Neuronal stem cell (in vitro differentiated cells): Measurements from ENCODE around the gene ABCB9.

Experiments used
- DNase-seq: peaks from one replicate; pipeline ENCODE4 v3.0.0-alpha.2; 2013; ENCODE audit warnings: low spot score
- H2AFZ ChIP-seq: one replicate; pipeline ENCODE4 v1.6.1; 2013; ENCODE audit warnings: mild to moderate bottlenecking, low read length, inconsistent platforms
- H2AK5ac ChIP-seq: 2 replicates; pipeline ENCODE4 v1.6.1; 2013; ENCODE audit warnings: low read depth, mild to moderate bottlenecking, inconsistent platforms, low read length, moderate library complexity, mixed read lengths
- H2BK120ac ChIP-seq: 2 replicates; pipeline ENCODE4 v1.6.1; 2013; ENCODE audit warnings: low read depth, mild to moderate bottlenecking, inconsistent platforms, low read length, moderate library complexity, mixed read lengths
- H2BK12ac ChIP-seq: one replicate; pipeline ENCODE4 v1.6.1; 2013; ENCODE audit warnings: low read length, inconsistent platforms
- H2BK15ac ChIP-seq: 2 replicates; pipeline ENCODE4 v1.6.1; 2013; ENCODE audit warnings: mild to moderate bottlenecking, low read length, inconsistent platforms, mixed read lengths
- H2BK5ac ChIP-seq: one replicate; pipeline ENCODE4 v1.6.1; 2013; ENCODE audit warnings: inconsistent platforms, mild to moderate bottlenecking, low read length, moderate library complexity
- H3K14ac ChIP-seq: one replicate; pipeline ENCODE4 v1.6.1; 2013; ENCODE audit warnings: low read length, inconsistent platforms
- H3K18ac ChIP-seq: 2 replicates; pipeline ENCODE4 v1.6.1; 2013; ENCODE audit warnings: low read length, inconsistent platforms
- H3K23ac ChIP-seq: 2 replicates; pipeline ENCODE4 v1.6.1; 2013; ENCODE audit warnings: low read depth, mild to moderate bottlenecking, mixed read lengths, low read length, inconsistent platforms; ENCODE audit not compliant: poor library complexity
- H3K27ac ChIP-seq: replicated peaks from 3 replicates; pipeline ENCODE4 v1.5.1; 2013; ENCODE audit warnings: low read length, inconsistent platforms
- H3K27me3 ChIP-seq, 3 experiments: 2 replicates each; pipeline ENCODE4 v1.6.1; 2013; ENCODE audit warnings: low read length in 3 of 3, mild to moderate bottlenecking in 2 of 3, inconsistent platforms in 1 of 3, low read depth in 1 of 3, mixed read lengths in 1 of 3, moderate library complexity in 1 of 3; ENCODE audit not compliant: control insufficient read depth in 3 of 3, insufficient read depth in 3 of 3
- H3K36me3 ChIP-seq, 2 donors: replicated peaks in 1 of 2; 2 replicates each; pipeline ENCODE4 v1.6.1; 2013; ENCODE audit warnings: low read length in 2 of 2; ENCODE audit not compliant: control insufficient read depth in 2 of 2, insufficient read depth in 2 of 2
- H3K4ac ChIP-seq: 2 replicates; pipeline ENCODE4 v1.6.1; 2013; ENCODE audit warnings: inconsistent platforms, mild to moderate bottlenecking, low read length, moderate library complexity
- H3K4me1 ChIP-seq, 2 donors: 1 replicate in 1 of 2; 2 replicates in 1 of 2; pipeline ENCODE4 v1.6.1; 2013; ENCODE audit warnings: low read length in 2 of 2, low read depth in 1 of 2; ENCODE audit not compliant: control insufficient read depth in 2 of 2, insufficient read depth in 1 of 2
- H3K4me2 ChIP-seq: one replicate; pipeline ENCODE4 v1.6.1; 2013; ENCODE audit warnings: mild to moderate bottlenecking, low read length, inconsistent platforms; ENCODE audit not compliant: insufficient read depth, poor library complexity, severe bottlenecking
- H3K4me3 ChIP-seq, 2 donors: 2 replicates each; pipeline ENCODE4 v1.5.1; 2013; ENCODE audit warnings: low read length in 2 of 2, mild to moderate bottlenecking in 2 of 2, inconsistent platforms in 1 of 2, moderate library complexity in 1 of 2
- H3K79me1 ChIP-seq: one replicate; pipeline ENCODE4 v1.6.1; 2013; ENCODE audit warnings: low read depth, mild to moderate bottlenecking, inconsistent platforms, low read length, moderate library complexity
- H3K9ac ChIP-seq: one replicate; pipeline ENCODE4 v1.6.1; 2013; ENCODE audit warnings: mild to moderate bottlenecking, low read depth, low read length, inconsistent platforms; ENCODE audit not compliant: poor library complexity
- H3K9me3 ChIP-seq, 2 donors: replicated peaks in 1 of 2; 2 replicates each; pipeline versions ENCODE3 to v1.6.1; 2013; ENCODE audit warnings: low read length in 2 of 2, mild to moderate bottlenecking in 2 of 2, inconsistent platforms in 1 of 2, low read depth in 1 of 2, mixed read lengths in 1 of 2, moderate library complexity in 1 of 2; ENCODE audit not compliant: control insufficient read depth in 2 of 2, insufficient read depth in 1 of 2
- H4K8ac ChIP-seq: one replicate; pipeline ENCODE4 v1.6.1; 2013; ENCODE audit warnings: low read depth, mild to moderate bottlenecking, inconsistent platforms, low read length, moderate library complexity
- H4K91ac ChIP-seq: one replicate; pipeline ENCODE4 v1.6.1; 2013; ENCODE audit warnings: low read length, low read depth, mild to moderate bottlenecking, inconsistent platforms; ENCODE audit not compliant: poor library complexity
- WGBS, 2 donors: extraction: QIAGEN DNeasy Blood & Tissue Kit; methylation state at CpG; one replicate each; pipeline ENCODE4 v1.1.7; 2013; ENCODE audit warnings: missing lambda C conversion rate in 2 of 2, mixed read lengths in 1 of 2; ENCODE audit not compliant: insufficient read length in 2 of 2, insufficient replicate concordance in 1 of 2; ENCODE audit errors: extremely low coverage in 2 of 2; 5-methylcytosine and 5-hydroxymethylcytosine counted together

ABCB9 gene

DNA sequence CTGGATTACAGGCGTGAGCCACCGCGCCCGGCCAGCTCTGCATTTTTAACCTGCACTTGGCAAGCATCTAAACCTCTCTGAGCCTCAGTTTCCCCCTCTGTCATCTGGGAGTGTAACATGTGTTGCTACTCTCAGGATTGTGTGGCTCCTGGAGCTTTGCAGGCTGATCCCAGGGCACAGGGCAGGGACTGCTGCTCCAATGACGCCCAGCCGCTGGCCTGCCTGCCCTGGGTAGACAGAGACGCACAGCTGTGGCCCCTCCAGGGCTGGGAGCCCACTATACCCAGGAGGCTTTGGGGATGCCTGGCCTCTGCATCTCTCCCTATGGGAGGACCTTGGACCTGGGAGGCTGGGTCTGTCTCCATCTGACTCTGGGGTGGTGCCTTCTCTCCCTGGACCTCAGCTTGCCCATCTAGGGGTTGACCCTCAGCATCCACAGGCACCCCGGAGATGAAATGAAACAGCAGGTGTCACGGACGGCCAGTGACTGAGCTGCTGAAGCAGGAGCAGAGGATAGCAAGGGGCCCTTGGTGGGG, 27.9 kb upstream of the ABCB9 start:
- Histone ChIP-seq H3K23ac (no peak overlapping the region), H3K4me2 (no peak overlapping the region), H3K27me3 (no peaks in the 10 kb centered on the region), H2AK5ac (no peak overlapping the region), H3K79me1 (peaks cover 2% of the 10 kb centered on the region), H3K18ac (no peak overlapping the region), H2BK12ac (no peak overlapping the region), H3K14ac (peak overlapping the region; percentile 31), H2AFZ (no peak overlapping the region), H3K9ac (no peak overlapping the region), H3K27ac (no peak overlapping the region), H3K36me3 (peaks cover 0 to 6% of the 10 kb centered on the region in 2 donors), H3K4me3 (no peak overlapping the region), H4K8ac (no peak overlapping the region), H2BK5ac (no peak overlapping the region), H4K91ac (no peak overlapping the region), H3K4ac (no peak overlapping the region), H3K9me3 (no peaks in the 10 kb centered on the region), H3K4me1 (no peaks in the 10 kb centered on the region), H2BK120ac (no peak overlapping the region), H2BK15ac (no peak overlapping the region)
- no CpG with 5 or more reads among the region's 10 CpGs for WGBS, 2 donors
- DNase-seq: no peak

DNA sequence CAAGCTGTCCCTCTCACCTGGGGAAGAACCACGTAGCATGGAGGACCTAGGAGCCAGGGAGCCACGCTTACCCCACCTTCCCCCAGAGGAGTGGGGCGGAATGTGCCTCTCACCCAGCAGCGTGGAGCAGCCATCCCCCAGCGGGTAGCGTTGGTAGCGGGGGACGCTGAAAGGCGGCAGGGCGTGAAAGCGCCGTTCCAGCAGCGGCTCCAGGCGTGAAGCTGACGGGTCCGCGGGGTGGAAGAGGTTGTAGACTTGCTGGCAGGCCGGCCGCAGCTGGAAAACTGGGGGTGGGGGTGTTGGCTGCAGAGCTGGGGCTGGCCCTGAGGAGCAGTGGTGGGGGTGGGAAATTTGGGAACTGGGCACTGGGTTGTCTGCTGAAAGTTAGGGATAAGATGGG, 26.1 kb upstream of the ABCB9 start:
- Histone ChIP-seq H3K4me2 (no peak overlapping the region), H3K36me3 (peaks cover 0 to 12% of the 10 kb centered on the region in 2 donors), H3K9ac (peak overlapping the region; percentile 21), H3K18ac (no peak overlapping the region), H2BK15ac (no peak overlapping the region), H3K4me1 (no peaks in the 10 kb centered on the region), H2BK12ac (no peak overlapping the region), H2BK120ac (no peak overlapping the region), H3K4ac (no peak overlapping the region), H3K27me3 (no peaks in the 10 kb centered on the region), H3K79me1 (peaks cover 2% of the 10 kb centered on the region), H3K9me3 (no peaks in the 10 kb centered on the region), H3K27ac (no peak overlapping the region), H2AFZ (no peak overlapping the region), H3K23ac (no peak overlapping the region), H4K91ac (no peak overlapping the region), H4K8ac (peak overlapping the region; percentile 82), H2AK5ac (no peak overlapping the region), H3K4me3 (no peak overlapping the region), H3K14ac (peak overlapping the region; percentile 75), H2BK5ac (no peak overlapping the region)
- no peak for DNase-seq
- no CpG with 5 or more reads among the region's 19 CpGs for WGBS, 2 donors

DNA sequence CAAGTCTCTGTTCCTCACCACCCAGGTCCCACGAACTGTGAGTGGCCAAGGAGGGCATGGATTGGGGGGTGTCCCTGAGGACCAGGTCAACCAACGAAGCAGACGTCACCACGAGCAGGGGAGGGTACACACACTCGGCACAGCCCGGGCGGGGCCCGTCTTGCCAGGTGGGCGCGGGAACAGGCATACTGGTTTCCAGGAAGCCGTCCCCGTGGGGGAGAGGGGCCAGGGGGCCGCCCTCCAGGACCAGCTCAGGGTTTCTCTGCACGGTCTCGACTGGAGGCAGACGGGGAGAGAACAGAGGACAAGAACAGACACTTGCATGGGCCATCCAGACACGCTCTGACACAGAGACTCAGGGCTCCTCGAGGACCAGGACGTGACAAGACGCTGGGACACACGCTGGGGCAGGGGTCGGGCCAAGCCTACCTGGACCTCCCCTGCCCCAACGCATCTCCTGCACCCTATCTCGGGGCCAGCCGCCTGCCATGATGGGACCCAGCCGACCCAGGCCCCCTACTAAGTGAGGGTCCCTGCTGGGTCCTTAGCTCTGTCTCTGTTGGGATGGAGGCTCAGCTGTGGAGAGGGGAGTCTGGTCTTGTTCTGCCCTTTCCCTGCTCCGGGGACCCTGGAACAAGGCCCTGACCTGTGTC, 25.5 kb upstream of the ABCB9 start:
- no CpG with 5 or more reads among the region's 27 CpGs for WGBS, 2 donors
- no peak for DNase-seq
- no peak overlapping the region for H3K23ac ChIP-seq
- H3K36me3 ChIP-seq: peaks cover 0 to 16% of the 10 kb centered on the region in 2 donors
- H2AFZ ChIP-seq: no peak overlapping the region
- no peak overlapping the region for H3K4me2 ChIP-seq
- H4K8ac ChIP-seq: peak overlapping the region; percentile 92
- peak overlapping the region; percentile 38 for H3K18ac ChIP-seq
- peak overlapping the region; percentile 84 for H2BK12ac ChIP-seq
- no peaks in the 10 kb centered on the region for H3K27me3 ChIP-seq
- H2BK5ac ChIP-seq: peak overlapping the region; percentile 87
- H2BK120ac ChIP-seq: no peak overlapping the region
- no peak overlapping the region for H3K9ac ChIP-seq
- H4K91ac ChIP-seq: no peak overlapping the region
- no peaks in the 10 kb centered on the region for H3K4me1 ChIP-seq
- H3K9me3 ChIP-seq: no peaks in the 10 kb centered on the region
- H2BK15ac ChIP-seq: peak overlapping the region; percentile 67
- no peak overlapping the region for H3K4ac ChIP-seq
- no peak overlapping the region for H3K4me3 ChIP-seq
- no peak overlapping the region for H3K27ac ChIP-seq
- no peak overlapping the region for H3K14ac ChIP-seq
- peaks cover 3% of the 10 kb centered on the region for H3K79me1 ChIP-seq
- H2AK5ac ChIP-seq: peak overlapping the region; percentile 81

DNA sequence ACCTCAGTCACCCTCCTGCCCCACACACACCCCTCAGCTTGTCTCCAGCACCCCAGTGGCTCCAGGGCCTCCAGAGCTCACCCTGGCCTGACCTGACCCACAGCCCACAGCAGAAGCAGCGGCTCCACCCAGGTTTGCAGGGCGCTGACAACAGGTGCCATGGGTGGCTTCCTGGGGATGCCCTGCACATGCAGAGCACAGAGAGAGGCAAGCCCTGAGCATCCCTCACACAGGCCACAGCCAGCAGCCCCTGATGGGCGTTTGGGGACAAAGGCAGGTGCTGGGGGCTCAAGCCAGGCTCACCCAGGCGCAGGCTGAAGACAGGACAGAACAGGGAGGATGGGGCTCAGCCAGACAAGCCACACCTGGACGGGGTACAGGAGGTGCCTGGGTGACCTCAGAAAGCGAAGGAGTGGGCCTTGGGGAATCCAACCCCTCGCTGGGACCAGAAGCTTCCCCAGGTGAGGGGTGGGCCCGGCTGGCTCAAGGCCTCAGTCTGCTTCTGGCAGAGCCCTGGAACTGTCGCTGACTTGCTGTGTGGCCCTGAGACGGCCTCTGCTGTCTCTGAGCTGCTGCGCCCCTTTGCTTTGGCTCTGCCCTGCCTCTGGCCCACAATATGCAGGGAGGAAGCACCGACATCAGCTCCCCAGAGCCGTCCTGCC, 24.8 kb upstream of the ABCB9 start:
- DNase-seq: no peak
- no CpG with 5 or more reads among the region's 13 CpGs for WGBS, 2 donors

More for the DNA sequence above, 24.8 kb upstream of the ABCB9 start:
- peak overlapping the region; percentile 75 for H2AK5ac ChIP-seq
- no peak overlapping the region for H3K4me2 ChIP-seq
- no peak overlapping the region for H3K4me3 ChIP-seq
- H2AFZ ChIP-seq: no peak overlapping the region
- H4K8ac ChIP-seq: peak overlapping the region; percentile 92
- H3K27me3 ChIP-seq: no peaks in the 10 kb centered on the region
- peak overlapping the region; percentile 58 for H2BK12ac ChIP-seq
- H3K79me1 ChIP-seq: peaks cover 3% of the 10 kb centered on the region
- H2BK5ac ChIP-seq: peak overlapping the region; percentile 87
- peak overlapping the region; percentile 48 for H3K18ac ChIP-seq
- peak overlapping the region; percentile 67 for H2BK15ac ChIP-seq
- H4K91ac ChIP-seq: no peak overlapping the region
- H3K4me1 ChIP-seq: no peaks in the 10 kb centered on the region
- H3K9me3 ChIP-seq: no peaks in the 10 kb centered on the region
- H2BK120ac ChIP-seq: peak overlapping the region; percentile 61
- H3K27ac ChIP-seq: no peak overlapping the region
- no peak overlapping the region for H3K4ac ChIP-seq
- no peak overlapping the region for H3K14ac ChIP-seq
- peak overlapping the region; percentile 65 for H3K23ac ChIP-seq
- peaks cover 0 to 17% of the 10 kb centered on the region in 2 donors for H3K36me3 ChIP-seq
- H3K9ac ChIP-seq: peak overlapping the region; percentile 84
